HG03575 (cell line): Measurements from ENCODE around the gene SLC22A23.

ENCODE experiments used
- ATAC-seq: cut with Tn5 transposase; IDR thresholded peaks from one replicate; pipeline ENCODE4 v1.9.1; 2021; ENCODE audit not compliant: unreplicated experiment, insufficient number of reproducible peaks, low FRiP score; ENCODE audit errors: extremely low read depth

Gene SLC22A23

GRCh38 chr6:3361312-3362037 is 95.4 kb downstream of the SLC22A23 start:
- ATAC-seq, result no peak

- ATAC-seq, result no peak
Measured at GRCh38 chr6:3360727-3361045, 96.2 kb downstream of the SLC22A23 start.

- no peak for ATAC-seq
Measured at GRCh38 chr6:3359973-3360726, 96.7 kb downstream of the SLC22A23 start.

GRCh38 chr6:3359101-3359752 is 97.6 kb downstream of the SLC22A23 start:
- no peak for ATAC-seq

GRCh38 chr6:3358413-3359100 is 98.3 kb downstream of the SLC22A23 start:
- ATAC-seq, result no peak

GRCh38 chr6:3357678-3358077 is 99.2 kb downstream of the SLC22A23 start:
- no peak for ATAC-seq

GRCh38 chr6:3356824-3357420 is 99.9 kb downstream of the SLC22A23 start:
- ATAC-seq, result no peak

GRCh38 chr6:3356056-3356823 is 100.6 kb downstream of the SLC22A23 start:
- peak; percentile 56 for ATAC-seq

GRCh38 chr6:3355358-3356055 is 101.3 kb downstream of the SLC22A23 start:
- no peak for ATAC-seq

GRCh38 chr6:3355011-3355357 is 101.9 kb downstream of the SLC22A23 start:
- ATAC-seq, result no peak

GRCh38 chr6:3353939-3354338 is 102.9 kb downstream of the SLC22A23 start:
- no peak for ATAC-seq

- no peak for ATAC-seq
Measured at GRCh38 chr6:3353213-3353903, 103.5 kb downstream of the SLC22A23 start.

GRCh38 chr6:3352678-3353077 is 104.2 kb downstream of the SLC22A23 start:
- no peak for ATAC-seq

- no peak for ATAC-seq
Measured at GRCh38 chr6:3351829-3352524, 104.9 kb downstream of the SLC22A23 start.

GRCh38 chr6:3351105-3351676 is 105.7 kb downstream of the SLC22A23 start:
- ATAC-seq, result no peak

GRCh38 chr6:3350252-3350796 is 106.5 kb downstream of the SLC22A23 start:
- no peak for ATAC-seq
